AG04450 (cell line): ENCODE measurements around the gene RIC1. TPM values are rescaled to one million over a fixed set of nuclear protein-coding genes. Genes with fewer than 3 reads are reported as not detected.
"Not testable (repeated sequence)": the region's sequence is repeated elsewhere in the genome, so short reads cannot be mapped to it uniquely, and the experiment has no call there.

Experiments
- CTCF ChIA-PET: fragments of 300-600, 350-600 bp; formaldehyde crosslinking; extraction: SDS; loops from one replicate; lab custom pipeline; 2022; ENCODE audit warnings: antibody characterized with exemption, inconsistent platforms; lab: Charles Lee
- POLR2A ChIA-PET: fragments of 350-600 bp; formaldehyde crosslinking; extraction: SDS; loops from one replicate; lab custom pipeline; 2021; ENCODE audit warnings: antibody characterized with exemption, inconsistent platforms; lab: Yijun Ruan, JAX
- DNase-seq: peaks from one replicate; pipeline ENCODE4 v3.0.0-alpha.2; 2011; ENCODE audit warnings: low read depth, low spot score
- H3K27ac ChIP-seq: one replicate; pipeline ENCODE4 v1.5.1; 2012; ENCODE audit warnings: low read depth, low read length, control low read depth
- H3K27me3 ChIP-seq: one replicate; pipeline ENCODE4 v1.6.0; 2012; ENCODE audit warnings: low read length; ENCODE audit not compliant: control insufficient read depth, insufficient read depth
- H3K4me3 ChIP-seq: 2 replicates; pipeline ENCODE4 v1.5.1; 2011; ENCODE audit warnings: mild to moderate bottlenecking, low read depth, low read length, control low read depth
- H3K9me3 ChIP-seq: 2 replicates; pipeline ENCODE4 v1.5.1; 2012; ENCODE audit warnings: low read length; ENCODE audit not compliant: control insufficient read depth, insufficient read depth
- CTCF ChIP-seq: IDR thresholded peaks from 2 replicates; pipeline ENCODE4 v1.5.1; 2011; ENCODE audit warnings: low read depth, low read length, control low read depth, inconsistent platforms
- polyA plus RNA-seq: library from polyadenylated mRNA; depleted of rRNA; stranded (reverse); fragments of >200 nt; gene quantifications from 2 replicates; pipeline ENCODE4 v1.2.3, GENCODE V29; 2011

RIC1 gene
- polyA plus RNA-seq, 1 experiment: 65.4 TPM

- CTCF ChIA-PET: no interaction called here
- no peak overlapping the region for H3K4me3 ChIP-seq
- DNase-seq: no peak
- TF ChIP-seq CTCF: peak; percentile 48
- H3K27me3 ChIP-seq: no peaks in the 10 kb centered on the region
- POLR2A ChIA-PET: no interaction called here
- H3K27ac ChIP-seq: no peak overlapping the region
- H3K9me3 ChIP-seq: no peaks in the 10 kb centered on the region
Observed at GRCh38 chr9:5714501-5715401, 85.8 kb downstream of the RIC1 start.

- Histone ChIP-seq H3K27ac (no peak overlapping the region), H3K4me3 (no peak overlapping the region), H3K27me3 (no peaks in the 10 kb centered on the region), H3K9me3 (no peaks in the 10 kb centered on the region)
- POLR2A ChIA-PET: no interaction called here
- TF ChIP-seq CTCF: no peak
- no peak for DNase-seq
- CTCF ChIA-PET: no interaction called here
Observed at GRCh38 chr9:5715548-5716127, 86.7 kb downstream of the RIC1 start.

- DNase-seq, H3K9me3 ChIP-seq, H3K4me3 ChIP-seq, H3K27ac ChIP-seq, POLR2A ChIA-PET, H3K27me3 ChIP-seq: not testable (repeated sequence)
- CTCF ChIA-PET: interaction anchor here (0.9 kb wide), 1 partner anchor 17 kb away, joined by 4 read pairs; no protein-coding TSS in a partner anchor
Observed at GRCh38 chr9:5717434-5717833, 88.5 kb downstream of the RIC1 start.

GRCh38 chr9:5718296-5719032 lies 89.6 kb downstream of the RIC1 start:
- no peaks in the 10 kb centered on the region for H3K27me3 ChIP-seq
- DNase-seq: no peak
- POLR2A ChIA-PET: interaction anchor here (0.6 to 1.1 kb wide), 2 partner anchors 114 to 555 kb away, joined by 3 to 4 read pairs; no protein-coding TSS in a partner anchor
- no peak for TF ChIP-seq CTCF
- CTCF ChIA-PET: interaction anchor here (0.6 to 0.9 kb wide), 2 partner anchors 18 to 91 kb away, joined by 3 to 4 read pairs; no protein-coding TSS in a partner anchor
- H3K27ac ChIP-seq: no peak overlapping the region
- H3K4me3 ChIP-seq: no peak overlapping the region
- no peaks in the 10 kb centered on the region for H3K9me3 ChIP-seq

GRCh38 chr9:5719100-5719926 lies 90.4 kb downstream of the RIC1 start:
- TF ChIP-seq CTCF: no peak
- POLR2A ChIA-PET: interaction anchor here (1.1 kb wide), 1 partner anchor 113 kb away, joined by 3 read pairs; no protein-coding TSS in a partner anchor
- Histone ChIP-seq H3K27ac (no peak overlapping the region), H3K27me3 (no peaks in the 10 kb centered on the region), H3K4me3 (no peak overlapping the region), H3K9me3 (no peaks in the 10 kb centered on the region)
- CTCF ChIA-PET: no interaction called here
- DNase-seq: no peak
